K562 (cell line): ENCODE results near the gene RTCB. TPM values are rescaled to one million over a fixed set of nuclear protein-coding genes. Genes with fewer than 3 reads are reported as not detected.

ENCODE experiments used
- polyA plus RNA-seq, 8 experiments: library from polyadenylated mRNA; depleted of rRNA in 4 of 8; stranded (reverse) in 5 of 8; unstranded in 3 of 8; fragments of >200 nt; fragmentation: Nextera tagmentation in 2 of 8; fragmentation: Illumina TruSeq in 1 of 8; extraction: Ambion mirVana in 2 of 8; extraction: Trizol in 1 of 8; gene quantifications; 2 replicates each; pipeline versions ENCODE4 v1.2.1 to v1.2.3, GENCODE V29; 2011 to 2014; ENCODE audit warnings: inconsistent platforms in 1 of 8, missing spikeins in 1 of 8
- small RNA-seq: library from RNA; depleted of rRNA; stranded (forward); fragments of <200 nt; gene quantifications from one replicate; pipeline ENCODE3, GENCODE V24; 2014
- total RNA-seq, 7 experiments: library from RNA; depleted of rRNA in 6 of 7; stranded (reverse); fragments of >200 nt in 6 of 7; fragmentation: Illumina TruSeq in 2 of 7; extraction: Trizol in 2 of 7; gene quantifications; 2 replicates each; pipeline versions ENCODE4 v1.2.1 to v1.2.3, GENCODE V29; 2011 to 2021; ENCODE audit warnings: low replicate concordance in 1 of 7

RTCB gene
- total and polyA plus RNA-seq, 9 of the 15 experiments (the other 6 are each of a cell fraction or from before 2014, with no cell fraction given) = 80.3 to 269 (median 92.3) TPM

Small RNA genes lying within 50 kb of the gene (small RNA-seq; reads per million reads assigned to genes)
- gene AL021937.2 (not detected), gene IGLVIVOR22-2 (not detected), gene RF02171 (not detected), gene RF02172 (not detected)

Other genes with a start within 250 kb of the RTCB start
- gene RFPL2, start 207.2 kb downstream of the RTCB start, total RNA-seq (2014; rRNA removed) = not detected in 2 replicates
- not detected in 2 replicates for gene RFPL2, start 207.2 kb downstream of the RTCB start, total RNA-seq (2014; rRNA removed; fragmentation: Illumina TruSeq; extraction: Trizol)
- not detected in 2 replicates for gene RFPL2, start 207.2 kb downstream of the RTCB start, total RNA-seq (2015; rRNA removed; fragmentation: Illumina TruSeq; extraction: Trizol)
- gene RFPL2, start 207.2 kb downstream of the RTCB start, total RNA-seq (2021) = not detected in 2 replicates
- gene RFPL2, start 207.2 kb downstream of the RTCB start, polyA plus RNA-seq (2011; rRNA removed) = not detected in 2 replicates
- not detected in 2 replicates for gene RFPL2, start 207.2 kb downstream of the RTCB start, polyA plus RNA-seq (2014; fragmentation: Illumina TruSeq; extraction: Trizol)
- gene RFPL2, start 207.2 kb downstream of the RTCB start, polyA plus RNA-seq (2014; fragmentation: Nextera tagmentation; extraction: Ambion mirVana) = not detected
- not detected in 2 replicates for gene RFPL2, start 207.2 kb downstream of the RTCB start, polyA plus RNA-seq (2014; rRNA removed)
- not detected in 2 replicates for gene SLC5A4, start 156.9 kb downstream of the RTCB start, total RNA-seq (2014; rRNA removed)
- not detected in 2 replicates for gene SLC5A4, start 156.9 kb downstream of the RTCB start, total RNA-seq (2014; rRNA removed; fragmentation: Illumina TruSeq; extraction: Trizol)
- gene SLC5A4, start 156.9 kb downstream of the RTCB start, total RNA-seq (2015; rRNA removed; fragmentation: Illumina TruSeq; extraction: Trizol) = not detected in 2 replicates
- gene SLC5A4, start 156.9 kb downstream of the RTCB start, total RNA-seq (2021) = not detected in 2 replicates
- gene SLC5A4, start 156.9 kb downstream of the RTCB start, polyA plus RNA-seq (2011; rRNA removed) = not detected in 2 replicates
- not detected in 2 replicates for gene SLC5A4, start 156.9 kb downstream of the RTCB start, polyA plus RNA-seq (2014; fragmentation: Illumina TruSeq; extraction: Trizol)
- gene SLC5A4, start 156.9 kb downstream of the RTCB start, polyA plus RNA-seq (2014; fragmentation: Nextera tagmentation; extraction: Ambion mirVana) = not detected
- gene SLC5A4, start 156.9 kb downstream of the RTCB start, polyA plus RNA-seq (2014; rRNA removed) = 0.22 TPM in 1 of 2 replicates, not detected in the other
- gene RFPL3, start 54.4 kb downstream of the RTCB start, total RNA-seq (2014; rRNA removed) = not detected in 2 replicates
- gene RFPL3, start 54.4 kb downstream of the RTCB start, total RNA-seq (2014; rRNA removed; fragmentation: Illumina TruSeq; extraction: Trizol) = not detected in 2 replicates
- not detected in 2 replicates for gene RFPL3, start 54.4 kb downstream of the RTCB start, total RNA-seq (2015; rRNA removed; fragmentation: Illumina TruSeq; extraction: Trizol)
- not detected in 2 replicates for gene RFPL3, start 54.4 kb downstream of the RTCB start, total RNA-seq (2021)
- gene RFPL3, start 54.4 kb downstream of the RTCB start, polyA plus RNA-seq (2011; rRNA removed) = not detected in 2 replicates
- not detected in 2 replicates for gene RFPL3, start 54.4 kb downstream of the RTCB start, polyA plus RNA-seq (2014; fragmentation: Illumina TruSeq; extraction: Trizol)
- gene RFPL3, start 54.4 kb downstream of the RTCB start, polyA plus RNA-seq (2014; fragmentation: Nextera tagmentation; extraction: Ambion mirVana) = not detected
- not detected in 2 replicates for gene RFPL3, start 54.4 kb downstream of the RTCB start, polyA plus RNA-seq (2014; rRNA removed)
- gene BPIFC, start 52.2 kb upstream of the RTCB start, total RNA-seq (2014; rRNA removed) = not detected in 2 replicates
- gene BPIFC, start 52.2 kb upstream of the RTCB start, total RNA-seq (2014; rRNA removed; fragmentation: Illumina TruSeq; extraction: Trizol) = not detected in 2 replicates
- not detected in 2 replicates for gene BPIFC, start 52.2 kb upstream of the RTCB start, total RNA-seq (2015; rRNA removed; fragmentation: Illumina TruSeq; extraction: Trizol)
- not detected in 2 replicates for gene BPIFC, start 52.2 kb upstream of the RTCB start, total RNA-seq (2021)
- not detected in 2 replicates for gene BPIFC, start 52.2 kb upstream of the RTCB start, polyA plus RNA-seq (2011; rRNA removed)
- not detected in 2 replicates for gene BPIFC, start 52.2 kb upstream of the RTCB start, polyA plus RNA-seq (2014; fragmentation: Illumina TruSeq; extraction: Trizol)
- gene BPIFC, start 52.2 kb upstream of the RTCB start, polyA plus RNA-seq (2014; fragmentation: Nextera tagmentation; extraction: Ambion mirVana) = not detected
- gene BPIFC, start 52.2 kb upstream of the RTCB start, polyA plus RNA-seq (2014; rRNA removed) = not detected in 2 replicates
- gene FBXO7, start 62.6 kb upstream of the RTCB start, total RNA-seq (2014; rRNA removed) = 72.5 and 77.3 TPM in 2 replicates
- 114 and 123 TPM in 2 replicates for gene FBXO7, start 62.6 kb upstream of the RTCB start, total RNA-seq (2014; rRNA removed; fragmentation: Illumina TruSeq; extraction: Trizol)
- 103 and 107 TPM in 2 replicates for gene FBXO7, start 62.6 kb upstream of the RTCB start, total RNA-seq (2015; rRNA removed; fragmentation: Illumina TruSeq; extraction: Trizol)
- gene FBXO7, start 62.6 kb upstream of the RTCB start, total RNA-seq (2021) = 85.2 and 94.0 TPM in 2 replicates
- 162 and 169 TPM in 2 replicates for gene FBXO7, start 62.6 kb upstream of the RTCB start, polyA plus RNA-seq (2011; rRNA removed)
- gene FBXO7, start 62.6 kb upstream of the RTCB start, polyA plus RNA-seq (2014; fragmentation: Illumina TruSeq; extraction: Trizol) = 126 and 146 TPM in 2 replicates
- gene FBXO7, start 62.6 kb upstream of the RTCB start, polyA plus RNA-seq (2014; fragmentation: Nextera tagmentation; extraction: Ambion mirVana) = 10 to 100 TPM; 34.0 to 45.5 TPM
- 82.4 and 89.0 TPM in 2 replicates for gene FBXO7, start 62.6 kb upstream of the RTCB start, polyA plus RNA-seq (2014; rRNA removed)